Kidney (tissue), 14 donors: ENCODE measurements around the gene APLNR. TPM values are rescaled to one million over a fixed set of nuclear protein-coding genes. Genes with fewer than 3 reads are reported as not detected.

Experiments
- DNase-seq, 5 donors: peaks; one replicate each; pipeline ENCODE4 v3.0.0-alpha.2; 2013 to 2020
- FAIRE-seq: peaks from 2 replicates; lab custom pipeline; 2012; peaks lifted over from hg19 to GRCh38; lab: Jason Lieb, UNC
- H3K27ac ChIP-seq, 2 donors: one replicate each; pipeline ENCODE4 v1.7.0; 2013; ENCODE audit warnings: low read depth in 2 of 2, low read length in 2 of 2, inconsistent platforms in 1 of 2
- H3K27me3 ChIP-seq: one replicate; pipeline ENCODE4 v1.7.1; 2013; ENCODE audit warnings: low read length, inconsistent platforms; ENCODE audit not compliant: control insufficient read depth, insufficient read depth
- H3K36me3 ChIP-seq, 3 donors: one replicate each; pipeline versions ENCODE4 v1.7.0 to v1.7.1; 2013; ENCODE audit warnings: low read length in 3 of 3, control low read depth in 1 of 3, inconsistent platforms in 1 of 3; ENCODE audit not compliant: insufficient read depth in 3 of 3, control insufficient read depth in 2 of 3
- H3K4me1 ChIP-seq, 3 donors: one replicate each; pipeline versions ENCODE4 v1.7.0 to v1.7.1; 2013; ENCODE audit warnings: low read length in 3 of 3, inconsistent platforms in 1 of 3, low read depth in 1 of 3; ENCODE audit not compliant: control insufficient read depth in 2 of 3, insufficient read depth in 2 of 3
- H3K4me3 ChIP-seq, 3 donors: one replicate each; pipeline versions ENCODE4 v1.7.0 to v1.8.1; 2013; ENCODE audit warnings: low read length in 3 of 3, control low read depth in 1 of 3, inconsistent platforms in 1 of 3
- H3K9ac ChIP-seq, 3 donors: one replicate each; pipeline versions ENCODE4 v1.7.0 to v1.7.1; 2013; ENCODE audit warnings: low read length in 3 of 3, control low read depth in 1 of 3, inconsistent platforms in 1 of 3
- H3K9me3 ChIP-seq, 3 donors: one replicate each; pipeline versions ENCODE4 v1.7.0 to v1.7.1; 2013; ENCODE audit warnings: low read length in 3 of 3, control low read depth in 1 of 3, inconsistent platforms in 1 of 3; ENCODE audit not compliant: control insufficient read depth in 2 of 3, insufficient read depth in 1 of 3
- intact Hi-C: fragments of 100-400 bp; cut with DNase I; formaldehyde crosslinking; loops from one replicate; pipeline ENCODE4 v1.11.1; 2022
- polyA plus RNA-seq: library from polyadenylated mRNA; stranded (reverse); fragments of 350-450 nt; fragmentation: Illumina TruSeq; extraction: RNeasy Lipid Tissue Mini Kit (QIAGEN cat#74804); gene quantifications from one replicate; pipeline ENCODE4 v1.2.3, GENCODE V29; 2014; ENCODE audit warnings: low read depth, low replicate concordance; ENCODE audit not compliant: insufficient read depth
- total RNA-seq: library from RNA; stranded (reverse); fragmentation: NEBNext Ultra II Directional; extraction: Animal tissue kit (Norgen Biotek cat#: 25700); gene quantifications from one replicate; pipeline ENCODE4 v1.2.1, GENCODE V29; 2021
- TF ChIP-seq, protein P1 (sequence below): IDR thresholded peaks from 3 replicates; pipeline ENCODE4 v1.5.1; 2012; ENCODE audit warnings: mild to moderate bottlenecking, moderate library complexity, borderline replicate concordance; ENCODE audit not compliant: insufficient read depth; ENCODE audit errors: extremely low read depth
- donor health status: control.
- donor health status: control.
- donor health status: control.
- donor health status: control.
- donor health status: control.
- donor health status: DM: yes; HTN: yes; CAD: no.
- donor health status: Normal renal cell carcinoma (clear cell type).

The APLNR gene
- total and polyA plus RNA-seq, 2 donors from 2014 or later = 5.3 to 16.6 TPM

DNA sequence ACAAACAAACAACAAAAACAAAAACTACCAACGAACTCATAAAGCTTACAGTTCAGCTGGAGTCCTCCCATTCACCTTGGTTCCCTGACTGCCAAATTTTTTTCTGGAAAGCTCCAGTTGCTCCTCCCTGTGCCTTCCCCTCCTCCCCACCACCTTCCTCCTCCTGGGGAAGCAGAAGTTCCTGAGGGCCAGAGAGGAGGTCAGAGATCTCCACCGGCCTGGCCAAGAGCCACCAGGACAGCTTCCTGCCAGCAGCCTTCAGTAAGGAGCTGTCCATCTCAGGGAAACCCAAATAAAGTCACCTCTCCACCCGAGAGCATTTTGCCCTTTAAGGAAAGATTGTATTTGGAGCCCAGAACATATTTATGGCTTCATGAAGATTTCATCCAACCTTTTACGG lies 20.0 kb downstream of the APLNR start:
- intact Hi-C loops = no loop called here
- no peak overlapping the region for H3K9ac ChIP-seq
- no peaks in the 10 kb centered on the region for H3K9me3 ChIP-seq
- TF ChIP-seq, protein P1, sequence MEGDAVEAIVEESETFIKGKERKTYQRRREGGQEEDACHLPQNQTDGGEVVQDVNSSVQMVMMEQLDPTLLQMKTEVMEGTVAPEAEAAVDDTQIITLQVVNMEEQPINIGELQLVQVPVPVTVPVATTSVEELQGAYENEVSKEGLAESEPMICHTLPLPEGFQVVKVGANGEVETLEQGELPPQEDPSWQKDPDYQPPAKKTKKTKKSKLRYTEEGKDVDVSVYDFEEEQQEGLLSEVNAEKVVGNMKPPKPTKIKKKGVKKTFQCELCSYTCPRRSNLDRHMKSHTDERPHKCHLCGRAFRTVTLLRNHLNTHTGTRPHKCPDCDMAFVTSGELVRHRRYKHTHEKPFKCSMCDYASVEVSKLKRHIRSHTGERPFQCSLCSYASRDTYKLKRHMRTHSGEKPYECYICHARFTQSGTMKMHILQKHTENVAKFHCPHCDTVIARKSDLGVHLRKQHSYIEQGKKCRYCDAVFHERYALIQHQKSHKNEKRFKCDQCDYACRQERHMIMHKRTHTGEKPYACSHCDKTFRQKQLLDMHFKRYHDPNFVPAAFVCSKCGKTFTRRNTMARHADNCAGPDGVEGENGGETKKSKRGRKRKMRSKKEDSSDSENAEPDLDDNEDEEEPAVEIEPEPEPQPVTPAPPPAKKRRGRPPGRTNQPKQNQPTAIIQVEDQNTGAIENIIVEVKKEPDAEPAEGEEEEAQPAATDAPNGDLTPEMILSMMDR = no peak
- no peaks in the 10 kb centered on the region for H3K36me3 ChIP-seq
- H3K4me1 ChIP-seq = peaks cover 0 to 7% (median 4%) of the 10 kb centered on the region in 3 donors
- FAIRE-seq = no peak
- H3K27ac ChIP-seq = no peak overlapping the region
- DNase-seq = no peak
- H3K27me3 ChIP-seq = no peaks in the 10 kb centered on the region
- H3K4me3 ChIP-seq = no peak overlapping the region

DNA sequence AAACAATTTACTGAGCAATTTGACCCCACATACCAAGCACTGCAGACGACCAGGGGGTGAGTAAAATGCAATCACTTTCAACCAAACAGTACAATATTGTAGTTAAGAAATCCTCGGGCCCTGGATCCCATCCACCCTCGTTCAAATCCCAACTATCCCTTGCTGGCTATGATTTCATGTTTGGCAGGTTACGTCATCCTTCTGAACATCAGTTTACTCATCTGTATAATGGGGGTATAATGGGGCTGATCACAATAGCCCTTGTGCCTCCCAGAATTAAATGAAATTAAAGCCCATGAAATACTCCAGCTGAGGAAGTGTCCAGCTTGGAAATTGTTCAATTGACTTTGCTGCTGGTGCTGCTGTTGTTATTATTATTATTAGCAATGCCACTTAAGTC lies 20.6 kb downstream of the APLNR start:
- no peaks in the 10 kb centered on the region for H3K27me3 ChIP-seq
- no peak overlapping the region for H3K9ac ChIP-seq
- TF ChIP-seq, protein P1 = no peak
- H3K4me3 ChIP-seq = no peak overlapping the region
- H3K9me3 ChIP-seq = no peaks in the 10 kb centered on the region
- intact Hi-C loops = no loop called here
- H3K4me1 ChIP-seq = peaks cover 0 to 7% (median 4%) of the 10 kb centered on the region in 3 donors
- no peak overlapping the region for H3K27ac ChIP-seq
- no peaks in the 10 kb centered on the region for H3K36me3 ChIP-seq
- FAIRE-seq = no peak
- DNase-seq = no peak

DNA sequence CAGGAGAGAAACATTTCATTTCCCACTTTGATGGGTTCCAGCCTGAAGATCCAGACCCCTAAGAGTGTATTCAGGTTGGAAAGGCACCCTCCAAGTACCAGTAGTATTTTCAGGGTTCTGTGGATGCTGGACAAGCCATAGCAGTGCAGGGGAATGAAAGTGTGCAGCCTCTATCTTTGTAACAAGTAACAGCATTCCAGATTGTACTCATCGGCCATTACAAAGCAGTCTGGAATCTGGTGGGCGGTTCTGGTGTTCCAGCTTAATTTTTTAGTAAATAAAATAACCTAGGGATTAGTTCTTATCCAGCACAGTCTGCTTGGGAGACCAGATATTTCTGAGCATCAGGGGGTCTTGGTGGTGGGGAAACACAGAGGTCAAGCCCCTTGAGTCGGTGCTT lies 22.6 kb downstream of the APLNR start:
- FAIRE-seq (no peak), DNase-seq (peak in 1 of 5 donors; percentile 69)
- Histone ChIP-seq H3K4me3 (no peak overlapping the region), H3K36me3 (no peaks in the 10 kb centered on the region), H3K27ac (no peak overlapping the region), H3K9me3 (no peaks in the 10 kb centered on the region), H3K4me1 (peaks cover 0 to 7% (median 4%) of the 10 kb centered on the region in 3 donors), H3K27me3 (no peaks in the 10 kb centered on the region), H3K9ac (no peak overlapping the region)
- intact Hi-C loops = no loop called here
- TF ChIP-seq, protein P1 = no peak

DNA sequence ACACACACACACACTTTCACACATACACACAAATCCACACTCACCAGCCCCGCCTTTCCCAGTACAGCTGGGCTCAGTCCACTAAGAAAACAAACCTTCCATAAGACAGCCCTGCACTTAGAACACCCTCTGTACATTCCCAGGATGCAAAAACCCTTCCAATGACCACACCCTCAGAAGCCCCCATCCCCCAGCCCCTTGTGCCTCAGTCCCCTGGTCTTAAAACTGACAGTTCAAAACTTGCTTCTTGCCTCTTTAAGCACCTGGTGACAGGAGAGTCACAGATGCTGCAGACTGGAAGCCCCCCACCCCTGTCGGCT lies 23.0 kb downstream of the APLNR start:
- H3K27ac ChIP-seq = no peak overlapping the region
- H3K9me3 ChIP-seq = no peaks in the 10 kb centered on the region
- peak in 4 of 5 donors; percentile 37 to 59 (median 56) for DNase-seq
- peaks cover 0 to 7% (median 4%) of the 10 kb centered on the region in 3 donors for H3K4me1 ChIP-seq
- H3K4me3 ChIP-seq = peak overlapping the region in 1 of 3 donors; percentile 16
- no peak overlapping the region for H3K9ac ChIP-seq
- no peaks in the 10 kb centered on the region for H3K27me3 ChIP-seq
- intact Hi-C loops = no loop called here
- no peaks in the 10 kb centered on the region for H3K36me3 ChIP-seq
- TF ChIP-seq, protein P1 = no peak
- FAIRE-seq = no peak
